NCI-H1436 treated with DMSO at 0.1 percent for 48 hours (cell line): ENCODE data around the gene TPH2.

ENCODE experiments used
- DNase-seq: peaks from one replicate; lab custom pipeline; 2025; lab: John Stamatoyannopoulos, UW

The TPH2 gene

DNA sequence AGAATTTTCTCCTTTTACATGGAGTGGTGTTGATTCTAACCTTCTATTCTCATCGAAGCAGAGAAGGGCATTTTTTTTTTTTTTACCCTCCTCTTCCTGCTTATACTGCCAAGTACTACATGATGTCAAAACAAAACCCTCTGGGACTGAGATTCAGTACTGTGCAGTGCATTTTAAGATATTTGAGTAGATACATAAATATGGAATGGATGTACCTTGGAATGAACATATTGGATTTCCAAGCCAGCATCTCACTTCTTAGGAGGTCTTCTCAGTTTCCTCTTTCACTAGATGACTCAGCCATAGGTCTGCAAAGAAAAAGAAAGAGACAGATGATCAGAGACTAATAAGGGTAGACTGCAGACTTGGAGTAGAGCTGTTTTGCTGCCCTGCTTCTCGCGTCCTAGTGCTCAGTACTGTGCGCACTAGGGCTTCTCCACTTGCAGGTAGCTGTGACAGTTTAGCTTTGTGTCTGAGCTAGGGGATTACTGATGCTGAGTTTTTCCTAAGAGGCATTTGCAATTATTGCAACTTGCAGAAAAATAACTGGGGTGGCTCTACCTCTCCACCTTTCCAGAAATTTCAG lies 20.4 kb downstream of the TPH2 start:
- no peak for DNase-seq

DNA sequence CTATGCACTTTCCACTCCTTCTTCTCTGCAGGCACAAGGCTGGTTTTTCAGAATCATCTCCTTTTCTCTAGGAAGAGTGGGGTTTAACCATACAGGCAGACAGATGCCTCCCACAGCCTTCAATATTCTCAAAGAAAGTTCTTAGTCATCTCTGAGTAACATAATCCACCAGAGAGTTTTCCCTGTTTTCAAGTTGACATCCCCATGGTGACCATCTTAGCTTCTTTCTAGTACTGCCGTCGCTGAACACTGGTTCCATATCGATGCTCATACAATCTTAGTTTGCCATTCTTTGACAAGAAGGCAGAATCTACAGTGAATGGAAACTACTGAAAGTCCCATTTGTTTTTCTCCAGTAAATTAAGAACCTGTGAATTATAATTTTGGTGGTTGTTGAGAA lies 28.6 kb downstream of the TPH2 start:
- DNase-seq, result no peak

DNA sequence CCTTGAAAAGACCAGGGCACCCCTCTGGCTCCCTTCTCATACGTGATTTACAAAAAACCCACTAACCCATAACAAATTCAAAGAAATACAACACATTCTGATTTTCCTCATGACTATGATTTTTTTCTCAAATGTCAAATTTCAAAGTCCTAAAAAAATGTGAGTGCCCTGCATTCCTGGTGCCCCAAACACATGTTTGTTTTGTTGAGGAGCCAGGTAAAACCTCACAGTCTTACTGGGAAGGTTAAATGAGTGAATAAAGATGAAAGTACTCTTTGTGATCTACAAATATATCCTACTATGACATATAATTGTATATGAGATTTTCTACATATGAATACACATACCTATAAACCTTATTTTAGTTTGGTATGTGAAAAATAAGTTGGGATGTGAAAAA lies 30.7 kb downstream of the TPH2 start:
- DNase-seq, result no peak

DNA sequence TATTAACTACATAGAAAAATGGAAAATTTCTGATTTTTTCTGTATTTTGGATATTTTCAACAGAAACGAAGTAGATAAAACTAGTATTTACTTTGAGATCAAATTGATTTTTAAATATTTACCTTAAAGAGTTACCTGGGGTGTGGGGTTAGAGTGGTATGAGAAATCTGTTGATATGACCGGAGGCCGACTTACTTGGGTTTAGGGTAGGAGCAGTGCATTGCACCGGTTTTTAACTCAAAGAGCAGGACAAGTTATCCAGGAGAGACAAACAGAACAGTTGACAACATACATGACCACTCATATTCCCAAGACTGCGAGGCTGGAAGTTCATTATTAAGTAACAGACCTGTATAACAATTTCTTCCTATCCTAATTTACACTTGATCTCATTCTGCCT lies 31.4 kb downstream of the TPH2 start:
- no peak for DNase-seq

DNA sequence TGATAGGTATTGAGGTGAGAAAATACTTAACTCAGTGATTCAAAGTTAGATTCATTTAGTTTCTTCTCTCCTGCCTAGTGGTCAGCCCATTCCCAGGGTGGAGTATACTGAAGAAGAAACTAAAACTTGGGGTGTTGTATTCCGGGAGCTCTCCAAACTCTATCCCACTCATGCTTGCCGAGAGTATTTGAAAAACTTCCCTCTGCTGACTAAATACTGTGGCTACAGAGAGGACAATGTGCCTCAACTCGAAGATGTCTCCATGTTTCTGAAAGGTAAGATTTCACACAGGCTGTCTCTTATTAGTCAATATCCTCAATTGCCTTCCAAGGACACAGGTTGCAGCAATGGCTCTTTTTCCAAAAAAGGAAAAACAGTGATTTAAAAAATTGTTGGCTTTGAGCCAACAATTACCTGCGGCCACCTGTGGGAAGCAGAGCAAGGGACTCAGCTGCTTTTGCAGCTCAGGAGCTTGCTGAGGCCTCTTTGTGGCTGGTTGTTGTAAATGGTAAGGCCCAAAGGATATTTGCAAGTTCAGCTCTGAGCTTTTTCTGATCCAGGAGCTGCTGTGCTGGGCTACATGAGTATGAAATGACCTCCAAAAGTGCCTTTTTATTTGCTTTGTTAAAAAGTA lies 33.9 kb downstream of the TPH2 start:
- DNase-seq, result no peak

DNA sequence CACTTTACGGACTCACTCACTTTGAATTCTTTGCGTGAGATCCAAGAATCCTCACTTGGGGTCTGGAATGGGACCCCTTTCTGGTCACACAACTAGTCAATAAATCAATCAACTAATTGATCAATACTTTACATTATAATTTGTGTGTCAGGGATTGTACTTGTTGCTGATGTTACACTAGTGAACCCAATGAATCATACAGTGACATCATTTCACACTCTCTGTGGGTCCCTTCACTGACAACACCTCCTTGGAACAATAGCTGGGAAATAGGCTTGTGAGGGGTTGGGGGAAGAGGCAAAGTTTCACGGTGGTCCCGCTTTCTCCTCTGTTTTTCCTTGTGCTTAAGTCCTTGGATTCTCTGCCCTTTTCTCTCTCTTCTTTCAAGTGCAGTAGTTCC lies 35.0 kb downstream of the TPH2 start:
- no peak for DNase-seq

DNA sequence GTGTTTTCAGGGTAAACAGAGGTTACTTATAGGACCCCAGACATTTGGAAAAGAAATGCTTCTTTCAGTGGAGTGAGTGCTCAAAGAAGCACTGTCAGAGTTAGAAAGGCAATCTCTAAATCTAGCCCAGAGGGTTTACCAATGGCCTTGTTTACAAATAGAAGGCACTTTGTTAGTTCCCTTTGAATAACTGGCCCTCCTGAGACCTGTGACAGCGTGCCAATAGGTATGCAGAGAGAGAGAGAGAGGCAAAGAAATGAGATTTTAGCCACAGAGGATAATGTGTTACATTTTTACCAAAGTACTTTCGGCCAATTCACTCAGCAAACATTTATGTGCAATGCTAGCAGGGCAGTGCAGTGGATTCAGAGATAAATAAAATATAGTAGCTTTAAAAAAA lies 41.9 kb downstream of the TPH2 start:
- DNase-seq, result no peak

DNA sequence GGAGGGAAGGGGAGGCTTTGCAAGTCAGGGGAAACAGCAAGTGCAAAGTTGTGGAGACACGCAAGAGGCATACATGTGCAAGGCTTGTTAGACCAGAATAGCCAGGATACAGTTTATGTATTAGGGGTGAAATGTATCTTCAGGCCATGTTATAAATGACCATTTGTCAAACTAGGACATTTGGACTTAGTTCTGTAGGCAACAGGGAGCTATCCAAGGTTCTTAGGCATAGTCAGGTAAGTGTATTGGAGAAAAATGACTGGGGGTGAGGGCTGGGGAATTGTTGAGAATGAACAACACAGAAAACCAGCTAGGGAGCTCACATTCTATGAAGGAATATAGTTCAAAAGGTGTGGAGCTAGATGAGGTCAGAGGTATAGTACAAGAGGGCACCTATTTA lies 42.5 kb downstream of the TPH2 start:
- DNase-seq, result no peak

DNA sequence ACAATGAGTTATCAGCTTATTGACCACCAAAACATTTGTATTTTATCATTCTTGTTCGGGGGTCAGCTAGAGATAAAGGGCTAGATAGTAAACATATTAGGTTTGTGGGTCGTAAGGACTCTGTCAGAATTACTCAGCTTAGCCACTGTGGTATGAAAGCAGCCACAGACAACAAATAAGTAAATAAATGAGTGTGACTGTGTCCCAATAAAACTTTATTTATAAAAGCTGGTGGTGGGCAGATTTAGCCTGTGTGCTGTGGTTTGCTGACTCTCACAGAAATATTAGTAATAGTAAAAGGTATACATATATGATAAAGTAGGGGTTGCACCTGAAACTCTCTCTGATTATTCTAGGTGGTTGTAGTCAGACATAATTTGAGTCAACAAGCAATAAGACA lies 56.1 kb downstream of the TPH2 start:
- no peak for DNase-seq

DNA sequence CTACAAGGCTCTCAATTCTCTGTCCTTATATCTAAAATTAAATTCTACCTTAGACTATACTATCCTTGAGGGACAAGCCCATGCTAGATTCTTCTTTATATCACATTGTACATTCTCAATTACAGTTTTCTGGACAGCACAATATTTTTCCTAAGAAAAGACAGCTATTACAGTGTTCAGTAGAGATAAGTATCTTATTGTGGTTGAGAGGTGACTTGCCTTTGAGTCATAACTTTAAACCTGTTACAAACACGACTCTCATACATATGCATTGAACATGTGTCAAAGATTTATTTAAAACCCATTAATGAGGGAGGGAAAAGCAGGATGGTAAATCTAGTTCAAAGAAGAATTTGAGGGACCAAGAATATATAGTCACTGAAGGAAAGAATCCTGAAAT lies 61.1 kb downstream of the TPH2 start:
- no peak for DNase-seq

DNA sequence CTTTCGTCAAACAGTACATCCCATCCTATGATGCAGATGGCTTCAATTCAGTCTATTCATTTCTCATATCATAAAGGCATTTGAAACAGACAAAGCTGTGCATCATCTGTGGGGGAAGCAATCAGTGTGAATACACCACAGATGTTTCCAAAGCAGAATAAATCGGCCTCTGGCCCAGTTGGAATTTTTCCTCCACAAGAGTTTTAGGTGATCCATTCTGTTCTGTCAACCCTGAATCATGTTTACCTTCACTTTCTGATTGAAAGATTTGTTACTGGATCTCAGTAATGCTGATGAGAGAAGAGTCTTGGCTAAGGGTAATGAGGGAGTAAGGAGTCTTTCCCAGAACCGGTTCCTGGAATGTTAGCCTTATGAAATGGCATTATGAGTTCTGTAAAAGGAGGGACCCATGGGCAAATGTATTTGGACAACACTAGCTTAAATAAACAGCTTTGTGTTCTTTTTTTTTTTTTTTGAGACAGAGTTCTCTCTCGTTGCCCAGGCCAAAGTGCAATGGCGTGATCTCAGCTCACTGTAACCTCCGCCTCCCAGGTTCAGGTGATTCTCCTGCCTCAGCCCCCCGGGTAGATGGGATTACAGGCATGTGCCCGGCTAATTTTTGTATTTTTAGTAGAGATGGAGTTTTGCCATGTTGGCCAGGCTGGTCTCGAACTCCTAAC lies 62.5 kb downstream of the TPH2 start:
- no peak for DNase-seq

DNA sequence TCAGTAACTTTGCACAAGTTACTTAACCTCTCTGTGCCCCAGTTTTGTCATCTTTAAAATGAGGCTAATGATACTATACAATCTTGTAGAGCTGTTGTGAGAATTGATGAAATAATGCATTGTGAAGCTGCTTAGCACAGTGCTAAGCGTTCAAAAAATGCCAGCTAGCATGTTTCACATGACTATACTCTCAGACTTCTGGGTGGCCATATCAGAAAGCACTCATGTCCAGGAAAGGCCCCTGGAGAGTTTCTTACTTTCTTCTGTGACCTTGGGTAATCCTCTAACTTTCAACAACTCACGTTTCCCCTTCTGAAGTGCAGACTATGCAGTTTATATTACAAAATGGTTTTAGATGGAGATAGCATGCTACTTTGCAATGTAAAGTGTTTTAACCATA lies 68.1 kb downstream of the TPH2 start:
- DNase-seq, result no peak

DNA sequence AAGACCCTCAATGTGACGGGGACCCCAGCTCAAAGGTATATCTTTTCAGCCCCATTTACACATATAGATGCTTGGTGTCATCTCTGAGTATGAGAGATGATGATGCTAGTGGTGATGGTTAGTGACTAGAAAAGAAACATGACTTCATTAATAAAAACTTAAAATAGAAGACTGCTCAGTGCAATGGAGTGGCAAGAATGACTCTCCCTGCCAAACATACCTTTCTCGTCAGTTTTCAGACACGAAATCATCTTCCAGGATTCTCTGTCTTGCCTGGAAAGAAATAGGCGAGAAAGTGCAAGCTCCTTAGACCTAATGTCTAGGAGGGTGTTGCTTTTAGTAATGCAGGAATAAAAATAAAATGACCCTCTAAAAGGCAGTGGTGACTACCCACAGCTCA lies 71.7 kb downstream of the TPH2 start:
- no peak for DNase-seq

DNA sequence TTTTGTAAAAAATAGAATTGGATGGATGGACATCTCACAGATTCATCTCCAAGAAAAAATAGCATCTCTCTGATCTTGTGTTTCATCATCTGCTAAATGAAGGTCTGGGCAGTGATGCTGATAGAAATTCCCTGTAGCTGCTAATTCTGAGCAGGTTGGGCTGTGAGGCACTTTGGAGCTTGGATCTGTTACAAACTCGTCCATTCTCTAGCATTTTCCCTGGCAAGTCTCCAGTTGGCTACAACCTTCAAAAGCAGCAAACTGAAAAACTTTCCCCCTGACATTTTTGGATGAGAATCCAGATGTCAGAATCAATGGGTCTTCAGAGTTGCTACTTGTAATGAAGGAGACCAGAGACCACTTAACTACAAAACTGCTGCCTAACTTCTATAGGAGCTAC lies 72.7 kb downstream of the TPH2 start:
- no peak for DNase-seq

DNA sequence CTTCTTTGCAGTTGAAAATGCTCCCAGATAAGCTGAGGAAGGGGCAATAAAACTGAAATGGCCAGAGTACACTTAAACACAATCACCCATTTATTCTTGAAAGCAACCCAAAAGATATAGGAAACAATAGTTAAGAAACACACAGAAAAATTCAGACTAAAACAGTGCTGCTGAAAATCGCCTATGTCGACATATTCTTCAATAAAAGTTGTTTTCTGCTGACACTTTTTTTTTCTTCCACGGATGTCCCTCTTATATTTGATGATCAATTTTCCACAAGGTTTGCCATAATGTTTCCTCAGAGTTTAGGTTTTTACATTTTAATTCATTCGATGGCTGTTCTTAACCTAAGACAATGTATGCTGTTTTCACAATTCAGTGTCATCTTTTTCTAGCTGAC lies 74.2 kb downstream of the TPH2 start:
- DNase-seq, result no peak

DNA sequence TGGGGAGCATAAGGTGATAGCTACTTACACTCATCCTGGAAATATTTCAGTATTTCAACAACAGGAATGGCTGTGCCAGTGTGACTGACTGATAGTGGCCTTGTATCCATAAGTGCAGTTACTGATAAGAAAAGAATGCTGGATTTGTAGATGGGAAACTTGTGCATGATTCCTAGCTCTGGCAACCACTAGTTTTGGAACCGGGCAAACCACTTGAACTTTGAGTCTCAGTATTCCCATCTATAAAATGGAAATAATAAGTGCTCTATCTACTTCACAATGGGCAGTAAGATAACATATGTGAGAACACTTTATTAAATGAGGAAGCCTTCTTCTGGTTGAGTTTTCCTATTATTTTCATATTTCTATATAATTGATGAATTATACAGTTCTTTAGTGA lies 77.2 kb downstream of the TPH2 start:
- no peak for DNase-seq

DNA sequence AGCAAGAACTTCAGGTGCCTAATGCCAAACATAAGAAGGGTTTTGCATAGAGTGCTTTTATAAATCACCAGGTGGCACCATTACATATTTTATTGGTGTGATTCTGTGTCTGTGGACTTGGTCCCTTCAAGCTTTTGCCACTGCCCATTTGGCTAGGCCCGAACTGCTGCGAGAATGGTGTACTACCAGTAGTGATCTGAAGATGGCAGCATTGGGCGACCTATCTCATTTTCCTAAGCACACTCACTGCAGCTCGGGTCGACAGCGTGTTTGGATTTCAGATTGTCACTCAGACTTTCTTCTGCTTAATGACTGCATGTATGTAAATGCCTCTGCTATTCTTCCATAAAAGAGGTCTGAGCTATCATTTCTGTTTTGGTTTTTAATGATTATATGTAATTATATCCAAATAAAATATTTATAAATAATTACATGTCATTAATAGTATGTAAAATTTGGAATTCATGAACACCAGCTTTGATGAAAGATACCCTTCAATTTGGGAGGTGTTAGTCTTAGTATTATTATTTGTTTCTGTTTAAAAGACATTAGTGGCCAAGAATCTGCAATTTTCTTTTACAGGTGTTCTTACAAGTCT lies 78.5 kb downstream of the TPH2 start:
- peak; percentile 23 for DNase-seq

DNA sequence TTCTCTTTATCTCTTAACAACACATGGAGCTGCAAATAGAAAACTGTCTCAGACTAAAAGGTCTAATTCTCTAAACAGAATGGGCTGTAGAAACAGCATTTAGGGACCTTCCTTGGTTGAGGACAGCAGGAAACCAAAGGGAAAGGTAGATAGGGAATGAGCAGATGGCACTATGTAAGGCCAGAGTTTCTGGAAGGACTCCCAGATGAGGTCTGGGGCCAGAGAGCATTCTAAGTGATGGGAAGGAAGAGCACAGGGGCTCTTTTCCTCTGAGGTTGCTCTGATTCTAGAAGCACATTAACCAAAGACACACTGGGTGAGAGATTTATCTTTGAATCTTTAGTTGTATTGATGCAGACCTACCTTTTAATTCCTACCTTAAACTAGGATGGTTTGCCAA lies 79.4 kb downstream of the TPH2 start:
- DNase-seq, result no peak

DNA sequence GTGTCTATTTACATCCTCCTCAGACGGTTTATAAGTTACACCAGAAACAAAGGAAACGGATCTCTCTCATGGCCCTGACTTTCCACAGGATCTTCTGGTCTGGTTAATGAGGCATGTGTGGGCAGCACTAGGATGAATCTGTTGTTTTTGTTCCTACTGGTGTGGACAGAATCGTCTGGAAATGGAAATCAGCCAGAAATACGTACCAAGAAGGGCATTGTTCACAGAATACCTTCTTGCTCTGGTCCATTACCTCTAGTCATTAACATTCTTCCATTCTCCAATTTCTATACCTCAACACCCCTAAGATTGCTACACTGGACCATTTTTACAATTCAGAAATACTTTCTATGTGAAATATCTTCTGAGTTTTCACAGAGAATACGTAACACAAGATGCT lies 86.0 kb downstream of the TPH2 start:
- no peak for DNase-seq

DNA sequence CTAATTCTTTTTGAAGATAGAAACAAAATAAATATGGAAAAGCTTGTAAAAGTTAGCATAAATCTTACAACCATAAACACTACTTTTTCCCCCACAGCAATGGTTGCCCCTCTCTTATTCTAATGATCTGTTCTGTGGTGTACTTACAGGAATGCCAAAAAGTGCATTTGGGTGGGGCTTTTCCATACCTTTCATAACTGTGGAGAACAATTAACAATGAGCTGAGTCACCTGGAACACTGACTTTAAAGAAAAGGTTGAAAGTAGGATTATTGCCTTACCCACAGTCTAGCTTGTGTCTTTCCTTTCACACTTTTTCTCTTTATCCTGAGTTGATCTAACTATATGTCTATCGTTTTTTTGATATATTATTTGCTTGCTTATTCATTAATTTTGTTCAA lies 86.9 kb downstream of the TPH2 start:
- DNase-seq, result no peak

DNA sequence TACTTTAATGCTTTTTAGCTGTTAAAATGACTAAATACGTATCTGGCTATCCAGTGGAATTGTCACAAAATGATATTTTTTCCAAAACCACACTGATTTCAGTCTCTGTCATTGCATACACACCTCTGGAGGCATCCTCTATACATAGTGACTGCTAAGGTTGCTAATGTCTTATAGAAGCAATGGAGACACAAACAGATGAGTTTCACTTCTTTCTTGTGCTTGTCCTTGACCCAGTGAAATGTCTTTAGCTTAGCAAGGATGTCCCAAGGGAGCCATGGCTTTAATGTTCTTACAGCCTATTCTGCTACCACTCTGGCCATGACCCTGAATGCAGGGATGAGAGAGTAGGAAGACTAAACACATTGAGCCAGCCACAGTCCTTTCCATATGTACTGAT lies 90.3 kb downstream of the TPH2 start:
- no peak for DNase-seq

DNA sequence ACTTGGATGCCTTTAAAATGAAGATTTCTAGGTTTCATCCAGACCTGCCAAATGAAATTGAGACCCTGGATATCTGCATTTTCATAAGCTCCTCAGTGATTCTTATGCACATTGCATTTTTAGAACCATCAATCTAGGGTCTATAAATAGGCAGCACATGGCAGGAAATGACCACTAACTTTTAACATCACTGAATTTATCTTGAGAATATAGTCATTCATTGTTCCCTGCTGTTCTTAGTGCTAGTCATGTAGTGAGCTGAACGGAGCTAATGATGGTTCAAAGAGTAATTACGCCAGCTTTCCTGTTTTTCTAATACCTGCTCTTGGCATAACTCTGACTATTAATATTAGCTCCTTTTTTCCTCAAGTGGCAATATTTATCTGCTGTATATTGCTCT lies 91.6 kb downstream of the TPH2 start:
- no peak for DNase-seq

DNA sequence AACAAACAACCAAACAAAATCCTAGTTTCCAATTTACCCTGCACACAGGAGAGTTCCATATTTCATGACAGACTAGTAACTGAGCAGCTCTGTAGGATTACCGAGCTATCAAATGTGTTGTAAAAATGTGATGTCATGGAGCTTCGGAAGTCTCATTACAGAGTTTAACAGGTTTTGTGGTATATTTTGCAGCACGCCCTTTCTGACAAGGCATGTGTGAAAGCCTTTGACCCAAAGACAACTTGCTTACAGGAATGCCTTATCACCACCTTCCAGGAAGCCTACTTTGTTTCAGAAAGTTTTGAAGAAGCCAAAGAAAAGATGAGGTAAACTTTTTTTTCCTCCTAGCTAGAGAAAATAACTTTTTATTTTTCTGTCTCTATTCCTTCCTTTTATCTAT lies 92.4 kb downstream of the TPH2 start:
- DNase-seq, result no peak

DNA sequence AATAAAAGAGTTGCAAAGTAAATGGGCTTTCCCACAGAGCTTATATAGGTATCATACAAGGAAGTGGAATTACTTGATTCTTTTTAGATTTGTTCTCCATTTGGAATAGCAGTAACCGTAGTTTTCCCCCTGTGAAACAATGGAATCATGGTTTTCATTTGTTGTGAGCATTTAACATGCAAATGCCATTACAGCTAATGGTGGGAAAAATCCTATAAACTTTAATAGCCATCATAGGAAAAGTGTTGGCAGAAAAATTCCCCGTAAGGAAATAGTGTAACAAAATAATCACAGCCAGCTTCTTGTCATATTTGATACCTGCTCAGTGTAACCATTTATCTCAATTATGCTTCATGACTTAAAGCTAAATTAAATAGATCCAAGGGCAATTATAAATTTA lies 95.3 kb downstream of the TPH2 start:
- no peak for DNase-seq
